Gastrocnemius medialis (tissue), 4 donors: ENCODE data around the gene LMO7.

Experiments used
- CTCF ChIP-seq, 5 experiments: fragments of 450-650 bp in 3 of 5; fragments of 200-600 bp in 2 of 5; sonication (generic) in 2 of 5; IDR thresholded peaks in 4 of 5; conservative IDR thresholded peaks in 1 of 5; 1 replicate in 4 of 5; 2 replicates in 1 of 5; pipeline ENCODE4 v1.5.1; 2016 to 2019; ENCODE audit warnings: antibody characterized with exemption in 5 of 5, mild to moderate bottlenecking in 3 of 5, moderate library complexity in 3 of 5
- POLR2A ChIP-seq, 2 donors: fragments of 450-650 bp; IDR thresholded peaks; one replicate each; pipeline ENCODE4 v1.6.1; 2017; ENCODE audit warnings: antibody characterized with exemption in 2 of 2, mild to moderate bottlenecking in 2 of 2, moderate library complexity in 2 of 2

GRCh38 chr13:75818968-75819225 lies 182.8 kb downstream of the LMO7 start:
- TF ChIP-seq POLR2A (IDR thresholded peaks at IDR 0.05) (no peak), CTCF (IDR thresholded peaks at IDR 0.05 in 4 of 5, conservative IDR thresholded peaks at IDR 0.05 in 1 of 5) (no peak)
